ENCODE data around the gene TSHB.
"Not testable (repeated sequence)": the region's sequence is repeated elsewhere in the genome, so short reads cannot be mapped to it uniquely, and the experiment has no call there.

Gene TSHB

GRCh38 chr1:115012434-115012833 lies 17.2 kb upstream of the TSHB start:
- TF ChIP-seq CTCF (IDR thresholded peaks at IDR 0.05; ENCODE audit: low read depth, low read length) = no peak
- DNase-seq (ENCODE audit: low read depth in 2 of 2) = no peak
- no peak overlapping the region for H3K4me3 ChIP-seq (replicated peaks in 1 of 2; ENCODE audit: low read depth in 2 of 2, low read length in 2 of 2)

- no peak for DNase-seq (ENCODE audit: low read depth in 2 of 2)
- H3K4me3 ChIP-seq (replicated peaks in 1 of 2; ENCODE audit: low read depth in 2 of 2, low read length in 2 of 2) = no peak overlapping the region
- no peak for TF ChIP-seq CTCF (IDR thresholded peaks at IDR 0.05; ENCODE audit: low read depth, low read length)
Measured at GRCh38 chr1:115013792-115014191, 15.8 kb upstream of the TSHB start.

GRCh38 chr1:115019549-115019948 lies 10.1 kb upstream of the TSHB start:
- H3K4me3 ChIP-seq (replicated peaks in 1 of 2; ENCODE audit: low read depth in 2 of 2, low read length in 2 of 2); DNase-seq (ENCODE audit: low read depth in 2 of 2): not testable (repeated sequence)

- TF ChIP-seq CTCF (IDR thresholded peaks at IDR 0.05; ENCODE audit: low read depth, low read length) = no peak
- DNase-seq (ENCODE audit: low read depth in 2 of 2) = no peak
- H3K4me3 ChIP-seq (replicated peaks in 1 of 2; ENCODE audit: low read depth in 2 of 2, low read length in 2 of 2) = no peak overlapping the region
Measured at GRCh38 chr1:115021145-115021544, 8.5 kb upstream of the TSHB start.

DNA sequence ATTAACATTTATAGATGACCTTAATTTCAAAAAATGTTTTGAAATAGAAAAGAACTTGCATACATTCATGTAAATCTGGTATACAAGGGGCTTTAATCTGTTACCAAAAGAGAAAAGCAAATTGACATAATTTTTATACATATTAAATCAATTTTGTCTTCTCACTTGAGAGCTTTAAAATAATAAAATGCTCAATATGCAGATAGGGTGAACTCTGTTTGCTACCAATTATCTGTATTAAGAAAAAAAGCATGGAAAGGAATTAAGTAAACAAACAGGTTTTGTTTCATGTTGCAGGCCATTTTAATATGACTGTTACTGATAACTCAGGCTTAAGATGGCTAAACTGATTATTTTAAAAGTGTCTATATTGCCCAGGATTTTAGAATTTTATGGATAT lies 6.0 kb upstream of the TSHB start:
- no peak overlapping the region for H3K4me3 ChIP-seq (replicated peaks in 1 of 2; ENCODE audit: low read depth in 2 of 2, low read length in 2 of 2)
- no peak for DNase-seq (ENCODE audit: low read depth in 2 of 2)
- no peak for TF ChIP-seq CTCF (IDR thresholded peaks at IDR 0.05; ENCODE audit: low read depth, low read length)

DNA sequence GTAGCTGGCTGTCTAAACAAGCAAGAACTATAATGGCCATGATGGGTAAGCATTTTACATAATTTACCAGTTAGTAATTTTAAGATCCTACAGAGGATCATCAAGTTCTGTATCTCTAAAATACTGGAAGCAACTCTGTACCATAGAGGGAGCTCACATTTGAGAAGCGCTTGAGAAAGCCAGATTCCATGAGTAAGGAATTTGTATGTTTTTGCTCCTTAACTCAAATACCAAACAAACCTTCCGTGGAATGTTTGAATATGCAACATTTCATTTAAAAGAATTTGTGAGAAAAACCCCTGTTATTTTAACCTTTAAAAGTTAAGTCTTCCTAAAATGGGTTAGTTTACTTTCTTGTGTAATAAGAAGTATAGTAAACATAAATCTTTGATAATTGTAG lies 2.0 kb downstream of the TSHB start:
- no peak for DNase-seq (ENCODE audit: low read depth in 2 of 2)
- TF ChIP-seq CTCF (IDR thresholded peaks at IDR 0.05; ENCODE audit: low read depth, low read length) = no peak
- no peak overlapping the region for H3K4me3 ChIP-seq (replicated peaks in 1 of 2; ENCODE audit: low read depth in 2 of 2, low read length in 2 of 2)

DNA sequence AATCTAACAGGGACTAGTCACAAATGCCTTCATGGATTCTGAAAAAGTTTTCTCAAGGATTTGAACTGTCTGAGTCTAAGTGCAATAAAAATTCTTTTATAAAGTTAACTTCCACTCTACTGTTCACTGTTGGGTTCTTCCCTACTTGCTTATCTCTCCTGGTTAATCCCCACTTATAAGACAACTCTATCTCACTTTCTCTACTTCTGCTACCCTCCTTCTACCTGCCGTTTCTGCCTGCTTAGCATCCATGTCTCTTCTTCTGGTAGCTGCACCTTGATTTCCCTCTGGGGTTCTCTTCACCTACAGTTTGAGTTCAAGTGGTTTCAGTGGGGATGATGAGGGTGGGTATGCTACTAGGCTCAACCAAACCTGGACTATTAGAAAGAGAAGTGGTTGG lies 6.0 kb downstream of the TSHB start:
- no peak overlapping the region for H3K4me3 ChIP-seq (replicated peaks in 1 of 2; ENCODE audit: low read depth in 2 of 2, low read length in 2 of 2)
- no peak for TF ChIP-seq CTCF (IDR thresholded peaks at IDR 0.05; ENCODE audit: low read depth, low read length)
- DNase-seq (ENCODE audit: low read depth in 2 of 2) = no peak

Data from cardiac fibroblast (primary cell).